Measurements from ENCODE around the gene NMRK1. TPM values are rescaled to one million over a fixed set of nuclear protein-coding genes. Genes with fewer than 3 reads are reported as not detected.
A peak's percentile ranks its signal among the peaks of the same experiment; 100 is the strongest.

Gene NMRK1
- total and polyA plus RNA-seq, 5 donors from 2014 or later: 41.5 to 55.0 (median 51.1) TPM

- H3K27me3 Mint-ChIP-seq: no peaks in the 10 kb centered on the region
- Histone ChIP-seq H3K27me3 (ENCODE audit: control insufficient read depth, insufficient read depth, low read length) (no peaks in the 10 kb centered on the region), H3K9me3 (ENCODE audit: control insufficient read depth in 2 of 2, low read length in 2 of 2) (no peaks in the 10 kb centered on the region), H3K4me3 (ENCODE audit: low read depth, low read length) (no peak overlapping the region), H3K4me1 (ENCODE audit: control insufficient read depth, insufficient read depth, low read length, poor library complexity, severe bottlenecking) (peaks cover 39% of the 10 kb centered on the region), H3K27ac (ENCODE audit: insufficient read depth, low read length, poor library complexity, severe bottlenecking) (no peak overlapping the region), H3K36me3 (ENCODE audit: control insufficient read depth, insufficient read depth, low read length) (peaks cover 24% of the 10 kb centered on the region)
- H3K4me3 Mint-ChIP-seq: peak overlapping the region in 1 of 4 donors; percentile 25
- peak overlapping the region; percentile 3 to 90 (median 83) for H3K27ac Mint-ChIP-seq
- DNase-seq: no peak
- peaks cover 42 to 79% (median 60%) of the 10 kb centered on the region in 4 donors for H3K4me1 Mint-ChIP-seq
- no peaks in the 10 kb centered on the region for H3K9me3 Mint-ChIP-seq
- no peak for ATAC-seq (ENCODE audit: low read depth in 2 of 2)
- H3K36me3 Mint-ChIP-seq: peaks cover 30% of the 10 kb centered on the region
These were observed 14.3 kb upstream of the NMRK1 start for GRCh38 chr9:75102177-75102790.

GRCh38 chr9:75101004-75101588 is 13.1 kb upstream of the NMRK1 start:
- peaks cover 31% of the 10 kb centered on the region for H3K36me3 ChIP-seq (ENCODE audit: control insufficient read depth, insufficient read depth, low read length)
- Mint-ChIP-seq H3K36me3 (peaks cover 29% of the 10 kb centered on the region), H3K4me3 (peak overlapping the region in 1 of 4 donors; percentile 34), H3K27me3 (no peaks in the 10 kb centered on the region), H3K27ac (peak overlapping the region in 2 of 3 donors; percentile 71 to 83), H3K9me3 (no peaks in the 10 kb centered on the region), H3K4me1 (peaks cover 45 to 82% (median 64%) of the 10 kb centered on the region in 4 donors)
- H3K4me3 ChIP-seq (ENCODE audit: low read depth, low read length): no peak overlapping the region
- no peaks in the 10 kb centered on the region for H3K9me3 ChIP-seq (ENCODE audit: control insufficient read depth in 2 of 2, low read length in 2 of 2)
- no peak for ATAC-seq (ENCODE audit: low read depth in 2 of 2)
- no peaks in the 10 kb centered on the region for H3K27me3 ChIP-seq (ENCODE audit: control insufficient read depth, insufficient read depth, low read length)
- H3K27ac ChIP-seq (ENCODE audit: insufficient read depth, low read length, poor library complexity, severe bottlenecking): no peak overlapping the region
- DNase-seq: no peak
- peaks cover 35% of the 10 kb centered on the region for H3K4me1 ChIP-seq (ENCODE audit: control insufficient read depth, insufficient read depth, low read length, poor library complexity, severe bottlenecking)

GRCh38 chr9:75096796-75097195 is 8.8 kb upstream of the NMRK1 start:
- Histone ChIP-seq H3K4me3 (ENCODE audit: low read depth, low read length) (no peak overlapping the region), H3K27me3 (ENCODE audit: control insufficient read depth, insufficient read depth, low read length) (no peaks in the 10 kb centered on the region), H3K4me1 (ENCODE audit: control insufficient read depth, insufficient read depth, low read length, poor library complexity, severe bottlenecking) (peaks cover 49% of the 10 kb centered on the region), H3K9me3 (ENCODE audit: control insufficient read depth in 2 of 2, low read length in 2 of 2) (no peaks in the 10 kb centered on the region), H3K36me3 (ENCODE audit: control insufficient read depth, insufficient read depth, low read length) (peaks cover 21% of the 10 kb centered on the region), H3K27ac (ENCODE audit: insufficient read depth, low read length, poor library complexity, severe bottlenecking) (no peak overlapping the region)
- Mint-ChIP-seq H3K27ac (peak overlapping the region in 1 of 3 donors; percentile 40), H3K36me3 (peaks cover 23% of the 10 kb centered on the region), H3K9me3 (no peaks in the 10 kb centered on the region), H3K4me1 (peaks cover 45 to 80% (median 64%) of the 10 kb centered on the region in 4 donors), H3K4me3 (no peak overlapping the region), H3K27me3 (no peaks in the 10 kb centered on the region)
- DNase-seq: no peak
- ATAC-seq (ENCODE audit: low read depth in 2 of 2): no peak

- Mint-ChIP-seq H3K4me1 (peaks cover 38 to 81% (median 66%) of the 10 kb centered on the region in 4 donors), H3K4me3 (peak overlapping the region; percentile 19 to 90 (median 48)), H3K27ac (peak overlapping the region in 2 of 3 donors; percentile 20 to 60), H3K9me3 (no peaks in the 10 kb centered on the region), H3K36me3 (peaks cover 8% of the 10 kb centered on the region), H3K27me3 (no peaks in the 10 kb centered on the region)
- no peaks in the 10 kb centered on the region for H3K27me3 ChIP-seq (ENCODE audit: control insufficient read depth, insufficient read depth, low read length)
- no peak overlapping the region for H3K27ac ChIP-seq (ENCODE audit: insufficient read depth, low read length, poor library complexity, severe bottlenecking)
- ATAC-seq (ENCODE audit: low read depth in 2 of 2): no peak
- peaks cover 66% of the 10 kb centered on the region for H3K4me1 ChIP-seq (ENCODE audit: control insufficient read depth, insufficient read depth, low read length, poor library complexity, severe bottlenecking)
- H3K36me3 ChIP-seq (ENCODE audit: control insufficient read depth, insufficient read depth, low read length): peaks cover 10% of the 10 kb centered on the region
- no peak for DNase-seq
- peak overlapping the region; percentile 58 for H3K4me3 ChIP-seq (ENCODE audit: low read depth, low read length)
- no peaks in the 10 kb centered on the region for H3K9me3 ChIP-seq (ENCODE audit: control insufficient read depth in 2 of 2, low read length in 2 of 2)
These were observed 4.8 kb upstream of the NMRK1 start for GRCh38 chr9:75092766-75093165.

GRCh38 chr9:75090579-75090978 is 2.6 kb upstream of the NMRK1 start:
- Mint-ChIP-seq H3K27ac (peak overlapping the region; percentile 42 to 64 (median 52)), H3K9me3 (no peaks in the 10 kb centered on the region), H3K27me3 (no peaks in the 10 kb centered on the region), H3K4me1 (peaks cover 35 to 79% (median 62%) of the 10 kb centered on the region in 4 donors), H3K36me3 (peaks cover 3% of the 10 kb centered on the region), H3K4me3 (peak overlapping the region; percentile 91 to 98 (median 96))
- ATAC-seq (ENCODE audit: low read depth in 2 of 2) (no peak), DNase-seq (no peak)
- Histone ChIP-seq H3K4me3 (ENCODE audit: low read depth, low read length) (peak overlapping the region; percentile 96), H3K36me3 (ENCODE audit: control insufficient read depth, insufficient read depth, low read length) (no peaks in the 10 kb centered on the region), H3K4me1 (ENCODE audit: control insufficient read depth, insufficient read depth, low read length, poor library complexity, severe bottlenecking) (peaks cover 78% of the 10 kb centered on the region), H3K27ac (ENCODE audit: insufficient read depth, low read length, poor library complexity, severe bottlenecking) (peak overlapping the region; percentile 29), H3K27me3 (ENCODE audit: control insufficient read depth, insufficient read depth, low read length) (no peaks in the 10 kb centered on the region), H3K9me3 (ENCODE audit: control insufficient read depth in 2 of 2, low read length in 2 of 2) (no peaks in the 10 kb centered on the region)

GRCh38 chr9:75089373-75089766 is 1.4 kb upstream of the NMRK1 start:
- DNase-seq: peak in 2 of 3 donors; percentile 20 to 26
- Histone ChIP-seq H3K36me3 (ENCODE audit: control insufficient read depth, insufficient read depth, low read length) (no peaks in the 10 kb centered on the region), H3K27ac (ENCODE audit: insufficient read depth, low read length, poor library complexity, severe bottlenecking) (peak overlapping the region; percentile 89), H3K27me3 (ENCODE audit: control insufficient read depth, insufficient read depth, low read length) (no peaks in the 10 kb centered on the region), H3K4me3 (ENCODE audit: low read depth, low read length) (peak overlapping the region; percentile 96), H3K9me3 (ENCODE audit: control insufficient read depth in 2 of 2, low read length in 2 of 2) (no peaks in the 10 kb centered on the region), H3K4me1 (ENCODE audit: control insufficient read depth, insufficient read depth, low read length, poor library complexity, severe bottlenecking) (peaks cover 73% of the 10 kb centered on the region)
- Mint-ChIP-seq H3K4me3 (peak overlapping the region; percentile 91 to 98 (median 96)), H3K4me1 (peaks cover 33 to 76% (median 61%) of the 10 kb centered on the region in 4 donors), H3K27ac (peak overlapping the region; percentile 85 to 96 (median 94)), H3K27me3 (no peaks in the 10 kb centered on the region), H3K9me3 (no peaks in the 10 kb centered on the region), H3K36me3 (peaks cover 3% of the 10 kb centered on the region)
- ATAC-seq (ENCODE audit: low read depth in 2 of 2): no peak

- Histone ChIP-seq H3K9me3 (ENCODE audit: control insufficient read depth in 2 of 2, low read length in 2 of 2) (no peaks in the 10 kb centered on the region), H3K4me1 (ENCODE audit: control insufficient read depth, insufficient read depth, low read length, poor library complexity, severe bottlenecking) (peaks cover 68% of the 10 kb centered on the region), H3K27me3 (ENCODE audit: control insufficient read depth, insufficient read depth, low read length) (no peaks in the 10 kb centered on the region), H3K36me3 (ENCODE audit: control insufficient read depth, insufficient read depth, low read length) (no peaks in the 10 kb centered on the region), H3K4me3 (ENCODE audit: low read depth, low read length) (peak overlapping the region; percentile 96), H3K27ac (ENCODE audit: insufficient read depth, low read length, poor library complexity, severe bottlenecking) (peak overlapping the region; percentile 89)
- no peaks in the 10 kb centered on the region for H3K9me3 Mint-ChIP-seq
- H3K4me1 Mint-ChIP-seq: peaks cover 28 to 74% (median 57%) of the 10 kb centered on the region in 4 donors
- peak; percentile 21 to 22 for ATAC-seq (ENCODE audit: low read depth in 2 of 2)
- H3K36me3 Mint-ChIP-seq: peaks cover 1% of the 10 kb centered on the region
- DNase-seq: peak in 1 of 3 donors; percentile 11
- H3K4me3 Mint-ChIP-seq: peak overlapping the region; percentile 91 to 98 (median 96)
- peak overlapping the region; percentile 90 to 96 (median 94) for H3K27ac Mint-ChIP-seq
- no peaks in the 10 kb centered on the region for H3K27me3 Mint-ChIP-seq
These were observed 854 bp upstream of the NMRK1 start for GRCh38 chr9:75088646-75089372.
